HG03432 (cell line): ENCODE results near the gene PRR18.

ENCODE experiments used
- ATAC-seq: cut with Tn5 transposase; IDR thresholded peaks from one replicate; pipeline ENCODE4 v1.9.1; 2021; ENCODE audit warnings: mild to moderate bottlenecking, moderate library complexity; ENCODE audit not compliant: unreplicated experiment

PRR18 gene

DNA sequence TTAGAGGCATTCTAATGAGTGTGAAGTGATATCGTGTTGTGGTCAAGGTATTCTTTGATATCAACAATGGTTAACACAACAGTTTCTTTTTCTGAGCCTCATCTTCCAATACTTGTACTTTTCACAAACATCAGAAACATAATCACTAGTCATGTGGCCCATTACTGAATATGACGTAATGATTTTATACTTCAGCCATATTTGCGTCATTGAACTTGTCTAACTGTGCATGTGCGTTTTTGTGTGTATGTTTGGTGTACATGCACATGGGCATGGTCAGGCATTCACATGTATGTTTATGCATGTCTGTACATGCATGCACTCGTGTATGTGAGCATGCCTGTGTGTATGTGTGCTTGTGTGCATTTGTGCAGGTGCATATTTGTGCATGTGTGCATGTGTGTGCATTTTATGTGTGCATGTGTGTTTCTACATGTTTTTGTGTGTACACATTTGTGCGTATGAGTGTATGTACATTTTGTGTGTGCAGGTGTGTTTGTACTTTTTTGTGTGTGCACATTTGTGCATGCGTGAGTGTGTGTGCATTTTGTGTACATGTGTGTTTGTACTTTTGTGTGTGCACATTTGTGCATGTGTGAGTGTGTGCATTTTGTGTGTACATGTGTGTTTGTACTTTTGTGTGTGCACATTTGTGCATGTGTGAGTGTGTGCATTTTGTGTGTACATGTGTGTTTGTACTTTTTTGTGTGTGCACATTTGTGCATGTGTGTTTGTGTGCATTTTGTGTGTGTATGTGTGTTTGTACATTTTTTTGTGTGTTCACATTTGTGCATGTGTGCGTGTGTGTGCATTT, 29.4 kb downstream of the PRR18 start:
- no peak for ATAC-seq

DNA sequence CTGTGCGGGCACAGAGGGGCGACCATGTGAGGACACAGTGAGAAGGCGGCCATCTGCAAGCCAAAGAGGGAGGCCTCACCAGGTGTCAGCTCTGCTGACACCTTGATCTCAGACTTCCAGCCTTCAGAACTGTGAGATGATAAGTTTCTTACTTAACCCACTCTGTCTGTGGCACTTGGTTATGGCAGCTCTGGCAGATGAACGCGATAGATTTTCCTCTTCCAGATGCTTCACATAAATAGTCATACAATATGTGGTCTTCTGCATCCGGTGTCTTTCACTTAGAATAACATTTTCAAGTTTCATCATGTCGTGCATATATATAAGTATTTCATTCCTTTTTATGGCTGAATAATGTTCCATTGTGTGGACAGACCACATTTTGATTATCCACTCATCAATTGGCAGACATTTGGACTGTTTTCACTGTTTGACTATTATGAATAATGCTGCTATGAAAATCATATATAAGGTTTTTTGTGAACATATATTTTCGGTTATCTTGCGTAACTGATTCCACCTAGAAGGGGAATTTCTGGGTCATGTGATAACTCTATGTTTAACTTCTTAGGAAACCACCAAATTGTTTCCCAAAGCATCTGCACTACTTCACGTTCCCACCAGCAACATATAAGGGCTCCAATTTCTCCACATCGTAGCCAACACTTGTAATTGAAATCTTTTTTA, 30.2 kb downstream of the PRR18 start:
- ATAC-seq: peak; percentile 36

DNA sequence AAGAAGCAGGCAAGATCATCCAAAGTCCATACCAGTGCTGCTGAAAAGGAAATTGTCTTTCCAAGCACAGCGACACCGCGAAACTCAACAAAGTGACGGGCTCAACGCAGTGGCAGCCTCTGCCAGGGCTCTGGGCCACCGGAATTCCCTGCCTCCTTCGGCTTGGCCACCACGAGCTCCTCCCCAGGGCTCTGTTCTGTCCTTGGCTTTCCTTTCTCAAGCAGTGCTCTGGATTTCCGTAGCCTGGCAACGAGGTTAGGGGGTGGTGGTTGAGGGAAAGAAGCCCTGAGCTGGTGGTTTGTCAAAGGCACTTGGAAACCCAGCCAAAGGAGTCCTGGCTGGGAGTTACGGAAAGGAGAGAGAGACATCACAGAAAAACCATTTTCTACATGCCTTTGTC, 31.2 kb downstream of the PRR18 start:
- ATAC-seq: no peak

DNA sequence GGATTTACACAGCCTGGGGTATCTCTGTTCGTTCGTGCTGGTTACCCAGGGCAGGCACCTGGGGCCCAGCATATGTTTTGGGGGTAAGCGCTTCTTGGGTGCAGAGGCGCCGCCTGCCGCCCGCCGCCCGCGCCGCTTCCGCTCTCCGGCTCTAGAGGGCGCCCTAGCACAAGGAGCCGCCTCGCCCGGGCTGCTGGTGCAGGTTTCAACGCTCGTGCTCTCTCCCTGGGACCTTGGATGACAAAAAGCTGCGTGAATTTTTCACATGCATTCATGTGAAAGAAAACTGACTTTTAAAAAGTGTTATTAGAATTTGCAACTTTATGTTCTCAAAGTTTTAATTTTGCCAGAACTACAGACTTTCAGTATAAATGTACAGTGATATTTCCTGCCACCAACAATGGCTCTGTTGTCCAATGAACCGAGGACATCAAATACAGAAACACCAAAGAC, 32.5 kb downstream of the PRR18 start:
- ATAC-seq: peak; percentile 84

DNA sequence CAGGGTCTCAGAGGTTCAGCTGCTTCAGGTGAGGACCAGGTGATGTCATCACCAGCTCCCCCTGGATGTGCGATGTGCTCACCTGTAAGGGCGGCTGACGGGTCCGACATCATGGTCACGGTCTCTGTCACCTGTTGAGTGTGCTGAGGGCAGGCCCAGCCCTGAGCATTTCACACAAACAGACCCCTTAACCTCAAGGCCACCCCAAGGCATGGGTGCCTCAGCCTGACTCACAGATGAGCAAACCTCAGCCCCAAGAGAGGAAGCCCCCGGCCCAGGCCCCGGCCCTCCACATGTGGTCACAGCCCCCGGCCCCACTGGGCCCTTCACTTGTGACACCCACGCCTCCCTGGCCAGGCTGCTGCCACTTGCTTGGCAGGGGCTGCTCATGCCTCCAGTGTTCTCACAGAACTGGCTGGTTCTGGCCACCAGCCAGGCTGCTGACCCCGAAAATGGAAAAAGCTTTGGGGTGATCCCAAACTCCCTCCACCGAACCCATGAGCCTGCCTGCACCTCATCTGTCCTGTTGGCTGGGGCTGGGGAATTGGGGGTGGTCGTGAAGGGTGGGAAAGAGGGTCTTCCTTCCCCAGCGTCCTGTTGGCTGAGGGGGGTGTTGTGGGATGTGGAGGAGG, 33.3 kb downstream of the PRR18 start:
- ATAC-seq: no peak

DNA sequence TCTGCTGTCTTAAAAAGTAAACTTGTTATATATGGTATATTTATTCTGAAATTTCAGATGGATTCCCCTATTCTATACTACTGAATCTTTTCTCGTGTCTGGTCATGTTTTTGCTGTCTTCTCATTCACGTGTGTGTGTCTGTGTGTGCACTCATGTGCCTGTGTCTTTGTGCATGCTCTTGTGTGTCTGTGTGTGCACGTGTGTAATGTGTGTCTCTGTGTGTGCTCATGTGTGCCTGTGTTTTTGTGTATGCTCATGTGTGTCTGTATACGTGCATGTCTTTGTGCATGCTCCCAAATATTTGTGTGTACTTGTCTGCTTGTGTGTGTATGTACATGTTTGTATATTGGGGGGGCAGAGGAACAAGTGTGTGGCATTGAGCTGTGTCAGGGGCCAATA, 34.0 kb downstream of the PRR18 start:
- ATAC-seq: no peak

DNA sequence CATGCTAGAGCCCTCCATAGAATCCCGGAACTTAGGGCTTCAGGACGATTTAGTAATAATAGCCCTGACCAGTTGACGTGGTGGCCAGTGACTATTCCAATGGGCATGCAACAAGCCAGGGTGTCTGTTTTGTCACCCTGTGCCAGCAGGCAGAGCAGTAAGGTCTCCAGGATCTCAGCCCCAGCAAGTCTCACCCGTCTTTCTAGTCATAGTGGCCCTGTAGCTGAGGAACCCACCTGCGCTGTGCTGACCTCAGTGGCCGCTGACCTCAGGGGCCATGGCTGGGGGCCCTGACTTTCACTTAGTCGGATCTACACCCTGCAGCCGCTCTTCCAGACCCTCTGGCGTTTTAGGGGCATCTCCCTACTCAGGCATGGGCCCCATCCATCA, 36.8 kb downstream of the PRR18 start:
- ATAC-seq: no peak

DNA sequence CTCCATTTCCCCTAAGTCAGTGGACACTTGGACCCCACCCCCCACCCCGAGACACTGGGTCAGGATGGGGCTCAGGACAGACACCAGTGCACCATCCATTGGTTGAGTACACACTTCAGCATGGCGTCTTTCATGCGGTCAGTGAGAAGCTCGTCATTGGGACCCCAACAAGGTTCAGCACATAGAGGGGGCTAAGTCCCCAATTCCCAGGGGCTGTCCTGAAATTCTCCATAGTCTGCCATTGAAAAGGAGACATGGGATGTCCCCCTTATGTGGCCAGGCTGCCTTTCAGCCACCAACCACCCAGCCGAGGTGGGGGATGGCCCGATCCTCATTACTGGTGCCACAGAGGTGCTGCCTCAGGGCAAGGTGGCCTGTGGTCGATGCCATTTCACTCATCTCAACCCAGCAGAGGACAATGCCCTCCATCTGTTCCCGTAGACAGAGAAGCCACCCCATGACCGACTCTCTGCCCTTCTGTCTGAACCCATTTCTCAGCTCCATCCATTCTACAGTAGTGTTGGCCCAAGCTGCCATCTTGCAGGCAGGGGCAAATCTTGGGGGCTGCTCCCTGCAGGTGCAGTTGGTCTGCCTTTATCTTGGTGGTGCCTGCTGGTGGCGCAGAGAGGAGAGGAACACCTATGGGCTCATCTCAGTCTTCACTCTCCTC, 37.4 kb downstream of the PRR18 start:
- ATAC-seq: no peak

DNA sequence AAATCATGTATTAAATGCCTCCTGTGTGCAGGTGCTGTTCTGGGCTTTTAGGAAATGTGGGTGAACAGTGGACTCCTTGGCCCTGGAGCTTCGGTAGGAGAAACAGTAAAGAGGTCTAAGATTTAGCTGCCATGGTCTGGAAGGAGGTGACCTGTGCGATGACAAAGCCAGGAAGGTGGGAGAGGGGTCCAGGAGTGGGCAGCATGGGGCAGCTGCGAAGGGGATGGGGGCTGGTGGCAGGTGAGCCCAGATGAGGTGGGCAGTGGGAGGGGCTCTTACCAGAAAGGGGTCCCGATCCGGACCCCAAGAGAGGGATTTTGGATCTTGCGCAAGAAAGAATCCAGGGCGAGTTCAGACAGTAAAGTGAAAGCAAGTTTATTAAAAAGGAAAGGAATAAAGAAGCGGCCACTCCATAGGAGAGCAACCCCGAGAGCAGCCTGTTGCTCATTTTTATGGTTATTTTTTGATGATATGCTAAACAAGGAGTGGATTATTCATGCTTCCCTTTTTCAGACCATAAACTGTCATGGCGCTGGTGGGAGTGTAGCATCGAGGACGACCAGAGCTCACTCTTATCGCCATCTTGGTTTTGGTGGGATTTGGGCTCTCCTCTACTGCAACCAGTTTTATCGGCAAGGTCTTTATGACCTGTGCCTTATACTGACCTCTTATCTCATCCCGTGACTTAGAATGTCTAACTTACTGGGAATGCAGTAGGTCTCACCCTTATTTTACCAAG, 38.7 kb downstream of the PRR18 start:
- no peak for ATAC-seq

DNA sequence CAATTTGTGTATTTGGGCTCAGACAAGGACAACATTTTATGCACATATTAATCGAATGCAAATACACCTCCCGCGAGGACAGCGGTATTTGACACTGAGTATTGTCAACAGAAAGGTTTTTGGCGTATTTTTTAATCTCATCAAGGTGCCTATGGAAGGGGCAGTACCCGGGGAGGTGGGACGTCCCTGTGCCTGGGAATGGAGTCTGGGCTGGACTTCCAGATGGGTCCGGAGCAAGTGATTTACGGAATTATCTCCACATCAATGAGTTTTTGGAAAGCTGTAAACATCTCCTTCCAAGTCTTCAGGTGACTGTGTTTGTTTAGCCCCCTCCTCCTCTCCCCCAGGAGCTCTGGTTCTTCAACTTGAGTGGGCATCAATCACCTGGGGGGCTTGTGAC, 39.8 kb downstream of the PRR18 start:
- no peak for ATAC-seq

DNA sequence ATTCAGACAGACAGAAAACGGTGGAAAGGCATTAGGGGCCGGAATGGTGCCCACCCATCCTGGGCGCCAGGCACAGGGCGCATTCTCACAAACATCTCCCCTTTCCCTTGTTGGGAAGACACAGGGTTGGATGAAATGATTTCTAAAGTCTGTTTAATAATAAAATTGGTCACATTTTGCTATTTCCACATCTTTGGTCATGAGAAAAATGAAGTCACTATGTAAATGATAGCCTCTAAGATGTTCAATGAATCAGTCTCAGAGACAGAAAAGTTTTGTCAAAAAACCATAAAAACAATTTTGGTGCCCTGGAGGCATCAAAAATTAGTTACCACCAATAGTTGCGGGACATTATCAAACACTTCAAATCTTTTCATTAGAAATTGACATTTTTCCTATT, 40.7 kb downstream of the PRR18 start:
- no peak for ATAC-seq

DNA sequence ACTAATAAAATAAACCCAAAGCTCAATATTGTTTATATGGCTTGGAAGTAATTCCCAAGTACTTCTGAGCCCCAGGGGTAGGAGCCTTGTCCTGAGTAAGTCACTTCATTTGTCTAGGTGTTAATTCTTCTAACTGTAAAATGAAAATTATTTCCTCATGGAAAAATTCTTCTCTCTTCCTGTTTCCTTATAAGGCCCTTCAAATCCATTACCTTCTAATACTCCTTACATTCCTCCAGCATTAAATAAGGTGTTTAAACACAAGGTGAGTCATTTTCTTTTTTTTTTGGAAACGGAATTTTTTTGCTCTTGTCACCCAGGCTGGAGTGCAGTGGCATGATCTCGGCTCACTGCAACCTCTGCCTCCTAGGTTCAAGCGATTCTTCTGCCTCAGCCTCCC, 41.9 kb downstream of the PRR18 start:
- ATAC-seq: no peak

DNA sequence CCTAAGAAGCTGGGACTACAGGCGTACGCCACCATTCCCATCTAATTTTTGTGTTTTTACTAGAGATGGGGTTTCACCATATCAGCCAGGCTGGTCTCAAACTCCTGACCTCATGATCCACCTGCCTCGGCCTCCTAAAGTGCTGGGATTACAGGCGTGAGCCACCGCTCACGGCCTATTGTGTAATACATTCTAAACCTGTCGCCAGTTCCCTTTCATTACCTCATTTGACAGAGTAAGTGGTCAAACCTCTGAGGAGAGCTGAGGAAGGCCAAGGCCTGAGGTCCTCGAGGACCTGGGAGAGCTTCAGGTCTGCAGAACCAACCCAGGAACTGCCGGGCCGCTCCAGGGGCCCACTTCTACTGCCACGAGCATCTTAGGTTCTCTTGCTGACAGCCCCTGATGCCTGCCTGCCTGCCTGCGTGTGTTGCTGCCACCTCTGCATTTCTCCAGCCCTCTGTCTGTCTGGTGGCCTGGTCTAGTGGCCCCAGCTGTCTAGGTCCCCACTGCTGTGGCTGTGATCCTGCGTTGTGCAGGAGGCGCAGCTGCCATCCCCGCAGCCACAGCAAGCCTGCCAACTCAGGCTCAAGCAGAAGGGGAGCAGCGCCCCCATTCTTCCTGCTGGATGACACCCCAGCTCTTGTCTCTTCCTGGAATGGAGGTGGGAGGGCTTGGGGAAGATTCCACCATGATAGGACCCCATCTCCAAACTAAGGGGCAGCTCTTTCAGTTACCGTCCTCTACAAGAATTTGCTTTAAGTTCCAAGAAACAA, 45.3 kb downstream of the PRR18 start:
- ATAC-seq: no peak

DNA sequence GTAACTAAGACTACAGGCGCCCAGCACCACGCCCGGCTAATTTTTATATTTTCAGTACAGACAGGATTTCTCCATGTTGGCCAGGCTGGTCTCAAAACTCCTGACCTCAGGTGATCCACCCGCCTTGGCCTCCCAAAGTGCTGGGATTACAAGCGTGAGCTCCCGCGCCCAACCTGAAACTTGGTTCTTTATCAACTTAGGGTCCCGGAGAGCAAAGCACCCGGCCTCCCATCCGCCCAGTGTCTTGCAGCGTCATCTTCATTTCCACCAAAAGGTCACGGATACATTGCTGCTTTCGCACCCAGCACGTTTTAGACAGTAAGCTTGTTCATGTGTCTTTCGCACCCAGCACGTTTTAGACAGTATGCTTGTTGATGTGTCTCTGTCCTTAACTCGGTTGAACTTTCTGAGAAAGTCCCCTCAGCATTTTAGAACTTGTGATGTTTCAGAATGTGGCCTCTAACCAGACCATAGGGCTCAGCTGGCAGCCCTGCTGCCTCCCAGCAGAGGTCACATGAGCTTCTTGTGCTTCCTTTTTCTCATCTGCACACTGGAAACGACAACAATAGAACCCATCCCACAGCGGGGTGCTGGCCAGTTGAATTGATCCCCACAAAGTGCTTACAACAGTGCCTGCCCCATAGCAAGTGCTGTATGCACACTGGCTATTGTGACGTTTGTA, 48.8 kb downstream of the PRR18 start:
- ATAC-seq: no peak

DNA sequence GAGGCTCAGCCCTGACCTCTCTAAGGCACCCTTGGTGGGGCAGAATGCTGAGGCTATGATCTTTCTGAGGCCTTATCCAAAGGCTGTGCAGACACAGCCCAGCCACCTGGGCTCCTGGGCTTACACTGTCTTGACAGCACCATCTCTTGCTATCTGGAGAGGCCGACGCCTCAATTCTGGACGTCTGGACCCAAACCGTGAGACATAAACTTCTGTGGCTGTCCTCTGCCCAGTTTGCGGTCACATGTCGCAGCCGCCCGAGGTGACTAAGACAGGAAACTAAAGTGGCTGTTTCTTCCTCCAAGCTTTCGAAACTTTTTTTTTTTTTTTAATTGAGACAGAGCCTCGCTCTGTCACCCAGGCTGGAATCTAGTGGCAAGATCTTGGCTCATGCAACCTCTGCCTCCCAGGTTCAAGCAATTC, 49.3 kb downstream of the PRR18 start:
- peak; percentile 83 for ATAC-seq

DNA sequence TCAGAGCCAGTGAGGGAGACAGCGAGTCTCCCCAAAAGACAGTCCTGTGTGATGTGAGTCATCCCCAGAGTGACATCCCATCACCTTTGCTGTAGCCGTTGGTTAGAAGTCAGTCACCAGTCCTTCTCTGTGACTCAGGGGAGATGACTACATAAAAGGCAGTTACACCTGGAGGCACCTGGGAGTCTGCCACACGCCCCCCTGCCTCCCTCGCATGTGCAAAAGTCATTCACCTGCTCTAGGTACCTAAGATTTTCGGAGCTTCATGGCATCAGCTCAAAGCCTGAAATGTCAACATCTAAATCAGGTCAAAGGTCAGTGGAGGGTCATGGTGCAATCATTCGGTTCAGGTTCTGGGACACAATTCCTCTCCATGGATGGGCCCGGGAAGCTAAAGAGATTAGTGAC, 50.3 kb downstream of the PRR18 start:
- no peak for ATAC-seq
